Measurements from ENCODE around the gene ING3.

- TF ChIP-seq, protein P1, sequence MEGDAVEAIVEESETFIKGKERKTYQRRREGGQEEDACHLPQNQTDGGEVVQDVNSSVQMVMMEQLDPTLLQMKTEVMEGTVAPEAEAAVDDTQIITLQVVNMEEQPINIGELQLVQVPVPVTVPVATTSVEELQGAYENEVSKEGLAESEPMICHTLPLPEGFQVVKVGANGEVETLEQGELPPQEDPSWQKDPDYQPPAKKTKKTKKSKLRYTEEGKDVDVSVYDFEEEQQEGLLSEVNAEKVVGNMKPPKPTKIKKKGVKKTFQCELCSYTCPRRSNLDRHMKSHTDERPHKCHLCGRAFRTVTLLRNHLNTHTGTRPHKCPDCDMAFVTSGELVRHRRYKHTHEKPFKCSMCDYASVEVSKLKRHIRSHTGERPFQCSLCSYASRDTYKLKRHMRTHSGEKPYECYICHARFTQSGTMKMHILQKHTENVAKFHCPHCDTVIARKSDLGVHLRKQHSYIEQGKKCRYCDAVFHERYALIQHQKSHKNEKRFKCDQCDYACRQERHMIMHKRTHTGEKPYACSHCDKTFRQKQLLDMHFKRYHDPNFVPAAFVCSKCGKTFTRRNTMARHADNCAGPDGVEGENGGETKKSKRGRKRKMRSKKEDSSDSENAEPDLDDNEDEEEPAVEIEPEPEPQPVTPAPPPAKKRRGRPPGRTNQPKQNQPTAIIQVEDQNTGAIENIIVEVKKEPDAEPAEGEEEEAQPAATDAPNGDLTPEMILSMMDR (IDR thresholded peaks at IDR 0.05 in 8 of 11, conservative IDR thresholded peaks at IDR 0.05 in 3 of 11), result no peak
- TF ChIP-seq POLR2A (IDR thresholded peaks at IDR 0.05), result no peak
Observed at GRCh38 chr7:120961638-120962173, 11.1 kb downstream of the ING3 start.
